Psoas muscle (tissue), 8 donors: ENCODE data around the gene CDH3. TPM values are rescaled to one million over a fixed set of nuclear protein-coding genes. Genes with fewer than 3 reads are reported as not detected.

ENCODE experiments used
- ATAC-seq, 4 donors: fragments of 200-7000 bp; cut with Tn5 transposase; one replicate each; pipeline ENCODE4 v1.9.1; 2020; ENCODE audit warnings: moderate library complexity in 3 of 4, mild to moderate bottlenecking in 2 of 4
- DNase-seq, 2 donors: peaks; one replicate each; pipeline ENCODE4 v3.0.0-alpha.2; 2020
- H3K27ac ChIP-seq: fragments of 200-600 bp; one replicate; pipeline ENCODE4 v1.8.0; 2022
- H3K27me3 ChIP-seq, 3 donors: fragments of 200-600 bp in 1 of 3; one replicate each; pipeline versions ENCODE4 v1.6.1 to v1.8.0; 2013 to 2022; ENCODE audit warnings: low read length in 2 of 3, mild to moderate bottlenecking in 2 of 3, moderate library complexity in 1 of 3; ENCODE audit not compliant: insufficient read depth in 3 of 3
- H3K36me3 ChIP-seq, 2 donors: fragments of 200-600 bp in 1 of 2; one replicate each; pipeline versions ENCODE4 v1.6.1 to v1.8.0; 2013 to 2022; ENCODE audit warnings: low read depth in 1 of 2, mild to moderate bottlenecking in 1 of 2, moderate library complexity in 1 of 2; ENCODE audit not compliant: insufficient read depth in 1 of 2
- H3K4me1 ChIP-seq: fragments of 200-600 bp; one replicate; pipeline ENCODE4 v1.8.0; 2022
- H3K4me3 ChIP-seq: fragments of 200-600 bp; one replicate; pipeline ENCODE4 v1.8.0; 2022; ENCODE audit warnings: mild to moderate bottlenecking
- H3K9me3 ChIP-seq: fragments of 200-600 bp; one replicate; pipeline ENCODE4 v1.8.0; 2022
- WGBS, 3 donors: extraction: QIAGEN DNeasy Blood & Tissue Kit; methylation state at CpG; one replicate each; pipeline versions ENCODE4 v1.1.6 to v1.1.7; 2013; 5-methylcytosine and 5-hydroxymethylcytosine counted together
- intact Hi-C, 2 donors: fragments of 100-400 bp; cut with DNase I; formaldehyde crosslinking; loops; one replicate each; pipeline versions ENCODE4 v1.11.0 to v1.14.2; 2022
- polyA plus RNA-seq, 3 donors: library from polyadenylated mRNA; stranded (reverse); fragments of 200-250 nt; gene quantifications; one replicate each; pipeline ENCODE4 v1.2.3, GENCODE V29; 2013
- total RNA-seq, 4 donors: library from RNA; stranded (reverse); fragmentation: NEBNext Ultra II Directional in 2 of 4; extraction: Animal tissue kit (Norgen Biotek cat#: 25700) in 2 of 4; gene quantifications; one replicate each; pipeline versions ENCODE4 v1.2.1 to v1.2.4, GENCODE V29; 2021 to 2023
- TF ChIP-seq, protein P1 (sequence below): fragments of 200-600 bp; IDR thresholded peaks from one replicate; pipeline ENCODE4 v1.8.0; 2022; ENCODE audit warnings: antibody characterized with exemption
- donor health status: healthy with polysubstance abuse.
- donor health status: DM: no; HTN: no; CAD: no; lungs with moderate emphysema.
- donor health status: Bipolar disorder and iron deficiency.
- donor health status: healthy.
- donor health status: DM: yes; HTN: yes; CAD: no.
- donor health status: DM: no; HTN: no; CAD: no.
- donor health status: DM: no; HTN: no; CAD: no.
- donor health status: DM: yes; HTN: yes; CAD: no.

The CDH3 gene
- total and polyA plus RNA-seq, 7 donors: 0.05 to 0.21 TPM; not detected in 5

DNA sequence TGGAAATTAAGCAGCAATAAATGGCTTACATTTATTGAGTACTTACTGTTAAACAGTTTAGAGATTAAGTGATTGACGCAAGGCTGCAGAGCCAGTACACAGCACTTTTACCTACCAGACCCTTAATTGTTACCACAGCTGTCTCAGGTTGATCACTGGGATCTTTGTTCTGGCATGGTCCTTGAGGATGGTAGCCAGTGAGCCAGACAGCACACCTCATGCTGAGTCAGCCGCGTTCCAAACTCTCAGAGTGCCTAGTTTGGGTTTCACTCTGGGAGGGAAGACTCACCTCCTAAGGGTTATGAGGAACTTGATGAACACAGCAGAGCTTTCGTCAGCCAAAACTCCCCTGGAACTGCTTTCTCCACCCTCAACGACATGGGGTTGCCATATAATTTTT, 20.4 kb downstream of the CDH3 start:
- Histone ChIP-seq H3K27ac (no peak overlapping the region), H3K9me3 (no peaks in the 10 kb centered on the region), H3K36me3 (no peaks in the 10 kb centered on the region), H3K27me3 (no peaks in the 10 kb centered on the region), H3K4me1 (no peaks in the 10 kb centered on the region), H3K4me3 (no peak overlapping the region)
- ATAC-seq (no peak), DNase-seq (no peak)
- TF ChIP-seq, protein P1, sequence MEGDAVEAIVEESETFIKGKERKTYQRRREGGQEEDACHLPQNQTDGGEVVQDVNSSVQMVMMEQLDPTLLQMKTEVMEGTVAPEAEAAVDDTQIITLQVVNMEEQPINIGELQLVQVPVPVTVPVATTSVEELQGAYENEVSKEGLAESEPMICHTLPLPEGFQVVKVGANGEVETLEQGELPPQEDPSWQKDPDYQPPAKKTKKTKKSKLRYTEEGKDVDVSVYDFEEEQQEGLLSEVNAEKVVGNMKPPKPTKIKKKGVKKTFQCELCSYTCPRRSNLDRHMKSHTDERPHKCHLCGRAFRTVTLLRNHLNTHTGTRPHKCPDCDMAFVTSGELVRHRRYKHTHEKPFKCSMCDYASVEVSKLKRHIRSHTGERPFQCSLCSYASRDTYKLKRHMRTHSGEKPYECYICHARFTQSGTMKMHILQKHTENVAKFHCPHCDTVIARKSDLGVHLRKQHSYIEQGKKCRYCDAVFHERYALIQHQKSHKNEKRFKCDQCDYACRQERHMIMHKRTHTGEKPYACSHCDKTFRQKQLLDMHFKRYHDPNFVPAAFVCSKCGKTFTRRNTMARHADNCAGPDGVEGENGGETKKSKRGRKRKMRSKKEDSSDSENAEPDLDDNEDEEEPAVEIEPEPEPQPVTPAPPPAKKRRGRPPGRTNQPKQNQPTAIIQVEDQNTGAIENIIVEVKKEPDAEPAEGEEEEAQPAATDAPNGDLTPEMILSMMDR: no peak
- intact Hi-C loops: no loop called here
- WGBS, 3 donors: 78 to 92% (median 84%) methylated on average over 5 of the region's 5 CpGs

GRCh38 chr16:68668266-68668665, 23.2 kb downstream of the CDH3 start:
- WGBS, 3 donors: 82 to 88% (median 85%) methylated on average over 4 of the region's 4 CpGs
- TF ChIP-seq, protein P1: no peak
- ATAC-seq (no peak), DNase-seq (no peak)
- no peak overlapping the region for H3K27ac ChIP-seq
- intact Hi-C loops: no loop called here
- no peak overlapping the region for H3K4me3 ChIP-seq
- H3K27me3 ChIP-seq: no peaks in the 10 kb centered on the region
- no peaks in the 10 kb centered on the region for H3K4me1 ChIP-seq
- H3K9me3 ChIP-seq: no peaks in the 10 kb centered on the region
- no peaks in the 10 kb centered on the region for H3K36me3 ChIP-seq

DNA sequence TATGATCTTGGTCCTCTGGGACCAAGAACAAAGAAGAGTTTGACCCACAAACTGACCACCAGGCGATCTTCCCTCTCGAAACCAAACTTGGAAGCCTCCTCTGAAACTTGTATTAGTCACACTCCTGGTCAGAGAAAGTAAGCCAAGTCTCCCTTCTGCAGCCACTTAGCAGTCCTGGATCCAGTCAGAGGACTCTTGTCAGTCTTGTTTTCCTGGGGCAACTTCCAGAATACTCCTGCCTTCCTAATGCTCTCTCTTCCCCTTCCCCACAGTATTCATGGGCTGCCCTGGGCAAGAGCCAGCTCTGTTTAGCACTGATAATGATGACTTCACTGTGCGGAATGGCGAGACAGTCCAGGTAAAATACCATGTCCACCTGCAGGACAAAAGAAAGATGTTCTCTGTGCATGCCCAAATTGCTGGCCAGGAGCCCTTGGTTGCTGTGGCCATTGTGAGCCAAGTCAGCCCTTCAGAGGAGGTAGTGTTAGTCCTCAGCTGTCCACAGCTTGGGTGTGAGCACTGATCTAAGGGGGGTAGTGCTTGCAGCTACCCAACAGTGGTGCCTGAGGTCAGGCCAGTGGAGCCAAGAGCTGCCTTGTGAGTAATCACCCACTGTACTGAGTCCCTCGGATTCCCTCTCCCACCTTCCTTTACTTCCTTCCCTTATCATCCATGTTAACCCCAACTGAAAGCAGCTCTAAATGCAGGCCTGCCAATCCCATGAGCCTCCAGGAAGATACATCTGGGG, 31.2 kb downstream of the CDH3 start:
- Histone ChIP-seq H3K4me1 (no peaks in the 10 kb centered on the region), H3K27ac (no peak overlapping the region), H3K36me3 (no peaks in the 10 kb centered on the region), H3K27me3 (no peaks in the 10 kb centered on the region), H3K9me3 (no peaks in the 10 kb centered on the region), H3K4me3 (no peak overlapping the region)
- TF ChIP-seq, protein P1: no peak
- intact Hi-C loops: no loop called here
- DNase-seq (no peak), ATAC-seq (no peak)
- 48 to 72% (median 52%) methylated on average over 5 of the region's 5 CpGs for WGBS, 3 donors

DNA sequence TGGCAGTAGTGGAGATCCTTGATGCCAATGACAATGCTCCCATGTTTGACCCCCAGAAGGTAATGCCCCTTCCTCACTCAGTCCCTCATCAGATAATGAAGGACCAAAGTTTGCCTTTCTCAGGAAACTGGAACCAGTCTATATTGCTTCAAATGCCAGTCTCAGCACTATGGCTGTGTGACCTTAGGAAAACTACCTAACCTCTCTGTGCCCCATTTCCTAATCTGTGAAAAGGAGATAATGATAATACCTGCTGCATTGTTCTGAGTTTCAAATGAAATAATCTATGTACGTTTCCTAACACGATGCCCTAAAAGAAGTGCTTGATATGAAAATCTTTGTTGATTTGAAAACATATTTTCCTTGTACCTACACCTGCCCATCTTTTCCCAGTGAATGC, 35.9 kb downstream of the CDH3 start:
- intact Hi-C loops: no loop called here
- DNase-seq: no peak
- WGBS, 3 donors: 88 to 90% (median 90%) methylated on average over 2 of the region's 2 CpGs
- ATAC-seq: no peak
- Histone ChIP-seq H3K27ac (no peak overlapping the region), H3K9me3 (no peaks in the 10 kb centered on the region), H3K27me3 (no peaks in the 10 kb centered on the region), H3K36me3 (no peaks in the 10 kb centered on the region), H3K4me3 (no peak overlapping the region), H3K4me1 (no peaks in the 10 kb centered on the region)
- TF ChIP-seq, protein P1: no peak
